ENCODE data around the gene CD34. TPM values are rescaled to one million over a fixed set of nuclear protein-coding genes. Genes with fewer than 3 reads are reported as not detected.

CD34 gene
- total RNA-seq, 1 donor from 2014 or later, result 84.8 TPM

GRCh38 chr1:207904391-207904790 is 6.5 kb downstream of the CD34 start:
- ATAC-seq (no peak), DNase-seq (ENCODE audit: missing footprints) (no peak)
- intact Hi-C loops (cut with DNase I), result no loop called here

DNA sequence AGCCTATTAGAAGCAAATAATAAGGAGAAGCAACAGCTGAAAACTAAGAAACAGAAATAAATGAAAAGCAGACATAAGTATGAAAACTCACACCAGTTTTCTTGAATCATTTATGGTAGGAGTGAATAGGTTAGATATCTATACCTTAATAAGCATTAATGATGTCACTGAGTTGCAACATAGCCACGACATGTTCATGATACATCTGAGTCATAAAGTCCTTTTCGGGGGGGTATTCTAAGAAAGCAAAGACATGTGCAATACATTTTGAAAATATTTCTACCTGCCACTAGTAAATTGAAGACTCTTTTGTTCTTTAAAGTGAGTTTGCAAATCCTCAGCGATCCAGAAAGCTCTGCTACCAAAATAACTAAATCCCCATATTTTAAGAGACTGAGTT is 7.2 kb downstream of the CD34 start:
- intact Hi-C loops (cut with DNase I), result no loop called here
- ATAC-seq, result no peak
- no peak for DNase-seq (ENCODE audit: missing footprints)

GRCh38 chr1:207903053-207903452 is 7.9 kb downstream of the CD34 start:
- DNase-seq (ENCODE audit: missing footprints) (no peak), ATAC-seq (no peak)

DNA sequence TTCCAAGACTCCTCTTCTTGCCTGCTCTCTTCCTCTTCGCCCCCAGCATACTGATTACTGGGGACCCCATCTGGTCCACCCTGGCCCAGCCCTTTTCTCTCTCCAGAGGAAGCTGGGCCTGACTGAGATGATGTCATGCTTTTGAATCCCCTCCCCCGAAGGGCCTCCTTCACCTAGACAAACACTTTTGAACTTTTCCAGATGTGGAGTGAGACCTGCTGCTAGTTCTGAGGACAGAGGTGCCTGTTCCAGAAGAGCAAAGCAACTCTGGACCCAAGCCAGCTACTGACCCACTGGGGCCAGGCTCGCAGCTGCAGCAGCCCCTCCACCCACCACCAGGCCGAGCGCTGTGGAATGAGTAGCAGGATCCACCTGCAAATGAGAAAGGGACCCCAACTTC is 8.4 kb downstream of the CD34 start:
- intact Hi-C loops (cut with DNase I), result no loop called here
- ATAC-seq, result peak; percentile 23
- DNase-seq (ENCODE audit: missing footprints), result no peak

More at GRCh38 chr1:207903053-207903452, 7.9 kb downstream of the CD34 start:
- intact Hi-C loops (cut with DNase I), result no loop called here

DNA sequence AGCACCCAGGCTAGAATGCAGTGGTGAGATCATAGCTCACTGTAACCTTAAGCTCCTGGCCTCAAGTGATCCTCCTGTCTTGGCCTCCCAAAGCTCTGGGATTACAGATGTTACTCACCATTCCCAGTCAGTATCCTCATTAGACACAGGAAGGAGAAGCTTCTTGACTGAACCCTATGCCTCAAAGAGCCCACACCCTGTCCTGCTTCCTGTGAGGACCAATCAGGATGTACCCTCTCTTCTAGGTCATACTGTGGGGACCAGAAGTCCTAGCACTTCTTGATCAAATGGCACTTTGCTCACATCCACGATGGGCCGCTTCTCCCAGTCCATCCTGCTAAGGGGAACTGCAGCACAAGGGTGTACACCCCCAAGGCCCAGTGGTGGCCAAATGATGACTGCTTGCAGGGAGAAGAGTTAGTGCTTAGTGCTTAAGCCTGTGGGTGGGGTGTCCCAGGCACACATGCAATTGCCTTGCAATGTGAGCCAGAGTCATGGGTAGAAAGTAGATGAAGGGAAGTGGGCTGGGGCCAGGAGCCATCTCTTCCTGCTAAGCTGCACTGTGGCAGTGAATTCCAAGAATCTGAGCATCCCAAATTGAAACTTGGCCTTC is 9.8 kb downstream of the CD34 start:
- no peak for ATAC-seq
- intact Hi-C loops (cut with DNase I), result no loop called here
- DNase-seq (ENCODE audit: missing footprints), result no peak

DNA sequence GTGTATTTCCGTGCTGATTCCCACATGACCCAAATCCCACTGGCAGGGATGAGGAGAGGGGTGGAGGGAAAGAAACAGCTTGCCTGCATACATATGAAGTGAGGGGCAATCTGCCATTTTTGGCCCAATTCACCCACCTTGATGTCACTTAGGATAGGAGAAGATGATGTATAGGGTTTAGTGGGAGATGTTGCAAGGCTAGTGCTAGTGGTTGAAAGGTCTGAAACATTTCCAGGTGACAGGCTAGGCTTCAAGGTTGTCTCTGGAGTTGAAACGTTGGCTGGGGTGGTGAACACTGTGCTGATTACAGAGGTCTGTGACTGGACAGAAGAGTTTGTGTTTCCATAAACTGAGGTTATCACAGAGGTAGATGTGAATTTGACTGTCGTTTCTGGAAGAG is 12.1 kb downstream of the CD34 start:
- DNase-seq (ENCODE audit: missing footprints) (no peak), ATAC-seq (no peak)
- intact Hi-C loops (cut with DNase I), result no loop called here

- intact Hi-C loops (cut with DNase I), result no loop called here
- ATAC-seq (peak; percentile 21), DNase-seq (ENCODE audit: missing footprints) (no peak)
Observed at GRCh38 chr1:207898260-207898659, 12.7 kb downstream of the CD34 start.

DNA sequence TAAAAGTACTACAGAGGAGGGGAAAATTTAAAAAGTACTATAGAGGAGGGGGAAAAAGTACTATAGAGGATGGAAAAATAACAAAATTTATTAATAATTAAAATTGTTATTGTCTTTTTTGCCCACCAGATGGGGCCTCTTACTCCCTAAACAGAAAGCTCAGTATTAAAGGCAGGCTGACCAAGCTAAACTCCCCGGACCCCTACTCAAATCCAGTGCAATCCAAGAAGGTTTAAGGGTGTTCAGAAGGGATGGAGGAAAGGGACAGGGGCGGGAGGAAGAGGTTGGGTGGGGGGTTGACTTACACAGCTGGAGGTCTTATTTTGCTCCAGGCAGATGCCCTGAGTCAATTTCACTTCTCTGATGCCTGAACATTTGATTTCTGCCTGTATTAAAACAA is 13.7 kb downstream of the CD34 start:
- intact Hi-C loops (cut with DNase I), result no loop called here
- ATAC-seq (no peak), DNase-seq (ENCODE audit: missing footprints) (no peak)

- intact Hi-C loops (cut with DNase I), result no loop called here
- no peak for DNase-seq (ENCODE audit: missing footprints)
- ATAC-seq, result no peak
Observed at GRCh38 chr1:207896547-207896946, 14.4 kb downstream of the CD34 start.

GRCh38 chr1:207894704-207895103 is 16.2 kb downstream of the CD34 start:
- no peak for ATAC-seq
- intact Hi-C loops (cut with DNase I), result no loop called here
- no peak for DNase-seq (ENCODE audit: missing footprints)

- intact Hi-C loops (cut with DNase I), result no loop called here
- DNase-seq (ENCODE audit: missing footprints), result no peak
- no peak for ATAC-seq
Observed at GRCh38 chr1:207893737-207894582, 17.0 kb downstream of the CD34 start.

- intact Hi-C loops (cut with DNase I), result no loop called here
- DNase-seq (ENCODE audit: missing footprints) (no peak), ATAC-seq (no peak)
Observed at GRCh38 chr1:207892764-207893163, 18.2 kb downstream of the CD34 start.

DNA sequence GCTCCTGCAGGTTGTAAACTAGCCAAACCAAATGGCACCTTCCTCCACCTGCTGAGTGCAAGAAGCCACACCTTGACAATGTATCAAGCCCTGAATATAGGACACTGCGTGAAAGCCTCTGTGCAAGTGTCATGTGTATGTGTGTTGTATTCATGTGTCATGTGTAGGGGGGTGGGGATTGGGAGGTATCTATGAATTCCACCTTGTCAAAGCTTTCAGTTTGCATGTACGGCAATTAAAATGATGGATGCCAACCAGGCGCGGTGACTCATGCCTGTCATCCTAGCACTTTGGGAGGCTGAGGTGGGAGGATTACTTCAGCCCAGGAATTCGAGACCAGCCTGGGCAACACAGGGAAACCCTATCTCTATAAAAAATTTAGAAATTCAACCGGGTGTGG is 19.8 kb downstream of the CD34 start:
- DNase-seq (ENCODE audit: missing footprints), result no peak
- intact Hi-C loops (cut with DNase I), result no loop called here
- no peak for ATAC-seq

- peak; percentile 86 for ATAC-seq
- intact Hi-C loops (cut with DNase I), result no loop called here
Observed at GRCh38 chr1:207890136-207890738, 20.7 kb downstream of the CD34 start.

GRCh38 chr1:207888652-207889051 is 22.3 kb downstream of the CD34 start:
- ATAC-seq, result peak; percentile 7

More at GRCh38 chr1:207890136-207890738, 20.7 kb downstream of the CD34 start:
- DNase-seq (ENCODE audit: missing footprints), result peak; percentile 87

GRCh38 chr1:207887542-207888201 is 23.3 kb downstream of the CD34 start:
- intact Hi-C loops (cut with DNase I), result loop anchor here (10.0 kb wide), 1 partner anchor 357 kb away; the partner anchor contains the start of gene PLXNA2
- DNase-seq (ENCODE audit: missing footprints), result peak; percentile 18
- ATAC-seq, result no peak

More at GRCh38 chr1:207888652-207889051, 22.3 kb downstream of the CD34 start:
- peak; percentile 69 for DNase-seq (ENCODE audit: missing footprints)
- intact Hi-C loops (cut with DNase I), result loop anchor here (10.0 kb wide), 1 partner anchor 356 kb away; the partner anchor contains the start of gene PLXNA2

GRCh38 chr1:207886227-207886626 is 24.7 kb downstream of the CD34 start:
- intact Hi-C loops (cut with DNase I), result loop anchor here (10.0 kb wide), 1 partner anchor 359 kb away; the partner anchor contains the start of gene PLXNA2
- ATAC-seq, result no peak
- DNase-seq (ENCODE audit: missing footprints), result no peak

DNA sequence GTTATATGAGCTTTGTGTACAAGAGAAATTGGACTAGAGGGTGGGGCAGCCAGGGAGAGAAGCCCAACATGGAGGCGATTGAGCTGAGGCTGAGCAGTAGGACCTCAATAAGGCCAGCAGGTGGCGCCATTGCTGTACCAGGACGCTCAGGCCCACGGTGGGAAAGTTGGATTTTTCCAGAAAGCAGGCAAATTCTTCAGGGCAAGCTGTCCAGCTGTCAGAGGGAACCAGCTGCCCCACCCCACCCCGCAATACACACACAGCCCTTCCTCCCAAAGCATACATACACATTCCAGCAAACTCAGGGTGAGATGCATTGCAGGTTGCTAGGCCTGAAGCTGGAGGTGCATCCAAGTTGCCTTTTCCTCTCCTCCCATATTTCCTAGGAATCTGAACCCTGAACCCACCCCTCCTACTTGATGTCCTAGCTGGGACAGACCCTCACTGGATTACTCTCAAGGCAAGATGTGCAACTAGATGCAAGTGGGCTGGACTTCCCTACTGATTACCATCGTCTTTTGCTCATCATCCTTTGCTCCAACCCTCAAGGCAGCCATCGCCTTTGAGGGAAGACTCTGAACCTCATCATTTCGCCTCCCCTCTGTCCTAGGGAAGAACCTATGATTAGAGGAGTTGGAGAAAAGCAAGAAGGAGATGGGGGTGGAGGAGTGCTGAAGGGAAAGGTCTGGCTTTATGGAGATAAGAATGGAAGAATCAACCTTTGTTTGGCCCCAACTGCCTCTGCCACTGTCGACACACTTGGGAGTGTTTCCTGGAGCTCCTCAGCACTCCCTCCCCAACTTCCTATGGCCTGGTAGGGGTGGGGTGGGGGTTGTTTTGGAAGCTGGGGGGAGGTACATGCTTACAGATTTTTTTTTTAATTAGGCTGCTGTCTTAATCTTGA is 25.5 kb downstream of the CD34 start:
- DNase-seq (ENCODE audit: missing footprints), result peak; percentile 92
- peak; percentile 89 for ATAC-seq
- intact Hi-C loops (cut with DNase I), result loop anchor here (1.0 to 10.0 kb wide), 4 partner anchors 38 to 359 kb away; partner anchors contain the start of gene PLXNA2
